ENCODE results near the gene RBCK1. TPM values are rescaled to one million over a fixed set of nuclear protein-coding genes. Genes with fewer than 3 reads are reported as not detected.
"Not testable (repeated sequence)": the region's sequence is repeated elsewhere in the genome, so short reads cannot be mapped to it uniquely, and the experiment has no call there.

The RBCK1 gene
- total RNA-seq, 2 experiments from 2014 or later = 135 to 155 TPM

- Mint-ChIP-seq H3K27me3 (peaks cover 11% of the 10 kb centered on the region), H3K27ac (no peak overlapping the region), H3K4me3 (no peak overlapping the region), H3K9me3 (peaks cover 48% of the 10 kb centered on the region), H3K36me3 (ENCODE audit: low read depth) (peaks cover 17% of the 10 kb centered on the region), H3K4me1 (peaks cover 6% of the 10 kb centered on the region)
- POLR2A ChIA-PET = no interaction called here
- no peak for DNase-seq
- CTCF ChIA-PET = no interaction called here
Observed at GRCh38 chr20:467755-468154, 59.7 kb downstream of the RBCK1 start.

- Mint-ChIP-seq H3K27me3 (peaks cover 11% of the 10 kb centered on the region), H3K4me1 (peaks cover 2% of the 10 kb centered on the region), H3K36me3 (ENCODE audit: low read depth) (peaks cover 29% of the 10 kb centered on the region), H3K27ac (no peak overlapping the region), H3K9me3 (peaks cover 53% of the 10 kb centered on the region), H3K4me3 (no peak overlapping the region)
- DNase-seq = no peak
- ChIA-PET POLR2A (no interaction called here), CTCF (interaction anchor here (0.8 to 1.7 kb wide), 2 partner anchors 10 to 116 kb away, joined by 3 to 4 read pairs; no protein-coding TSS in a partner anchor)
Observed at GRCh38 chr20:469746-470490, 61.8 kb downstream of the RBCK1 start.

GRCh38 chr20:472137-472846, 64.2 kb downstream of the RBCK1 start:
- peaks cover 32% of the 10 kb centered on the region for H3K36me3 Mint-ChIP-seq (ENCODE audit: low read depth)
- H3K27me3 Mint-ChIP-seq = peaks cover 9% of the 10 kb centered on the region
- CTCF ChIA-PET = interaction anchor here (1.4 kb wide), 1 partner anchor 142 kb away, joined by 4 read pairs; no protein-coding TSS in a partner anchor
- no peak overlapping the region for H3K4me3 Mint-ChIP-seq
- POLR2A ChIA-PET = no interaction called here
- peak overlapping the region; percentile 68 for H3K27ac Mint-ChIP-seq
- peaks cover 47% of the 10 kb centered on the region for H3K9me3 Mint-ChIP-seq
- no peak for DNase-seq
- H3K4me1 Mint-ChIP-seq = peaks cover 3% of the 10 kb centered on the region

GRCh38 chr20:472889-473292, 64.8 kb downstream of the RBCK1 start:
- CTCF ChIA-PET = interaction anchor here (0.7 to 1.4 kb wide), 2 partner anchors 119 to 142 kb away, joined by 3 to 4 read pairs; no protein-coding TSS in a partner anchor
- H3K27me3 Mint-ChIP-seq = peaks cover 9% of the 10 kb centered on the region

GRCh38 chr20:474581-474980, 66.5 kb downstream of the RBCK1 start:
- H3K36me3 Mint-ChIP-seq (ENCODE audit: low read depth) = peaks cover 34% of the 10 kb centered on the region
- ChIA-PET POLR2A (interaction anchor here (0.6 kb wide), 1 partner anchor 69 kb away, joined by 3 read pairs; the partner anchor contains the start of gene CSNK2A1), CTCF (interaction anchor here (1.1 kb wide), 1 partner anchor 118 kb away, joined by 3 read pairs; no protein-coding TSS in a partner anchor)
- DNase-seq = no peak
- H3K4me3 Mint-ChIP-seq = no peak overlapping the region
- peaks cover 30% of the 10 kb centered on the region for H3K9me3 Mint-ChIP-seq
- peaks cover 16% of the 10 kb centered on the region for H3K4me1 Mint-ChIP-seq
- H3K27me3 Mint-ChIP-seq = peaks cover 9% of the 10 kb centered on the region
- no peak overlapping the region for H3K27ac Mint-ChIP-seq

More at GRCh38 chr20:472889-473292, 64.8 kb downstream of the RBCK1 start:
- peak overlapping the region; percentile 68 for H3K27ac Mint-ChIP-seq
- peaks cover 33% of the 10 kb centered on the region for H3K36me3 Mint-ChIP-seq (ENCODE audit: low read depth)
- peaks cover 44% of the 10 kb centered on the region for H3K9me3 Mint-ChIP-seq
- no peak overlapping the region for H3K4me3 Mint-ChIP-seq
- DNase-seq = no peak
- H3K4me1 Mint-ChIP-seq = peaks cover 4% of the 10 kb centered on the region
- POLR2A ChIA-PET = no interaction called here

GRCh38 chr20:475463-476357, 67.6 kb downstream of the RBCK1 start:
- DNase-seq = no peak
- ChIA-PET POLR2A (no interaction called here), CTCF (interaction anchor here (0.6 to 2.1 kb wide), 5 partner anchors 24 to 960 kb away, joined by 3 to 13 read pairs (median 4); no protein-coding TSS in a partner anchor)
- Mint-ChIP-seq H3K4me1 (peaks cover 26% of the 10 kb centered on the region), H3K27ac (peak overlapping the region; percentile 63), H3K27me3 (peaks cover 3% of the 10 kb centered on the region), H3K4me3 (no peak overlapping the region), H3K9me3 (peaks cover 19% of the 10 kb centered on the region), H3K36me3 (ENCODE audit: low read depth) (peaks cover 38% of the 10 kb centered on the region)

- H3K4me1 Mint-ChIP-seq = peaks cover 36% of the 10 kb centered on the region
- peaks cover 41% of the 10 kb centered on the region for H3K36me3 Mint-ChIP-seq (ENCODE audit: low read depth)
- H3K4me3 Mint-ChIP-seq, DNase-seq, H3K27me3 Mint-ChIP-seq, H3K27ac Mint-ChIP-seq, POLR2A ChIA-PET: not testable (repeated sequence)
- H3K9me3 Mint-ChIP-seq = peaks cover 12% of the 10 kb centered on the region
- CTCF ChIA-PET = interaction anchor here (0.6 to 2.1 kb wide), 6 partner anchors 23 to 959 kb away, joined by 3 to 13 read pairs (median 4); no protein-coding TSS in a partner anchor
Observed at GRCh38 chr20:476561-477249, 68.6 kb downstream of the RBCK1 start.

- peaks cover 47% of the 10 kb centered on the region for H3K36me3 Mint-ChIP-seq (ENCODE audit: low read depth)
- ChIA-PET CTCF (interaction anchor here (0.7 to 2.2 kb wide), 11 partner anchors 10 to 240 kb away, joined by 3 to 18 read pairs (median 3); partner anchors contain the start of gene TBC1D20), POLR2A (no interaction called here)
- peaks cover 3% of the 10 kb centered on the region for H3K9me3 Mint-ChIP-seq
- peaks cover 40% of the 10 kb centered on the region for H3K4me1 Mint-ChIP-seq
- no peak for DNase-seq
- peak overlapping the region; percentile 15 for H3K27ac Mint-ChIP-seq
- no peak overlapping the region for H3K4me3 Mint-ChIP-seq
- no peaks in the 10 kb centered on the region for H3K27me3 Mint-ChIP-seq
Observed at GRCh38 chr20:478010-478948, 70.2 kb downstream of the RBCK1 start.

- Mint-ChIP-seq H3K36me3 (ENCODE audit: low read depth) (peaks cover 50% of the 10 kb centered on the region), H3K27ac (peak overlapping the region; percentile 15), H3K27me3 (no peaks in the 10 kb centered on the region), H3K4me3 (no peak overlapping the region), H3K9me3 (no peaks in the 10 kb centered on the region), H3K4me1 (peaks cover 40% of the 10 kb centered on the region)
- peak; percentile 72 for DNase-seq
- CTCF ChIA-PET = interaction anchor here (1.1 to 2.2 kb wide), 6 partner anchors 12 to 148 kb away, joined by 3 to 18 read pairs (median 4); partner anchors contain the start of gene TBC1D20
- POLR2A ChIA-PET = no interaction called here
Observed at GRCh38 chr20:478949-479429, 70.9 kb downstream of the RBCK1 start.

- peaks cover 40% of the 10 kb centered on the region for H3K4me1 Mint-ChIP-seq
- DNase-seq = no peak
- peaks cover 50% of the 10 kb centered on the region for H3K36me3 Mint-ChIP-seq (ENCODE audit: low read depth)
- H3K9me3 Mint-ChIP-seq = no peaks in the 10 kb centered on the region
- no peak overlapping the region for H3K27ac Mint-ChIP-seq
- ChIA-PET POLR2A (no interaction called here), CTCF (interaction anchor here (0.9 to 2.2 kb wide), 4 partner anchors 25 to 149 kb away, joined by 3 to 18 read pairs (median 4); no protein-coding TSS in a partner anchor)
- H3K27me3 Mint-ChIP-seq = no peaks in the 10 kb centered on the region
- H3K4me3 Mint-ChIP-seq = no peak overlapping the region
Observed at GRCh38 chr20:479487-479886, 71.4 kb downstream of the RBCK1 start.

GRCh38 chr20:480044-480443, 71.9 kb downstream of the RBCK1 start:
- no peak overlapping the region for H3K27ac Mint-ChIP-seq
- no peak overlapping the region for H3K4me3 Mint-ChIP-seq
- POLR2A ChIA-PET = no interaction called here
- no peaks in the 10 kb centered on the region for H3K9me3 Mint-ChIP-seq
- H3K27me3 Mint-ChIP-seq = no peaks in the 10 kb centered on the region
- H3K36me3 Mint-ChIP-seq (ENCODE audit: low read depth) = peaks cover 53% of the 10 kb centered on the region
- H3K4me1 Mint-ChIP-seq = peaks cover 40% of the 10 kb centered on the region
- no peak for DNase-seq
- CTCF ChIA-PET = interaction anchor here (0.9 to 2.2 kb wide), 3 partner anchors 113 to 149 kb away, joined by 3 to 18 read pairs (median 4); no protein-coding TSS in a partner anchor

All from activated CD4-positive, alpha-beta T cell treated with anti-CD3 and anti-CD28 coated beads, Interleukin-2, amount 10 ng/mL, durations not matched to agents 7 days and 5 days (primary cell).